ENCODE data around the gene SRCAP. TPM values are rescaled to one million over a fixed set of nuclear protein-coding genes. Genes with fewer than 3 reads are reported as not detected.

The SRCAP gene
- total and polyA plus RNA-seq, 2 experiments from 2014 or later = 15.3 to 33.6 TPM

DNA sequence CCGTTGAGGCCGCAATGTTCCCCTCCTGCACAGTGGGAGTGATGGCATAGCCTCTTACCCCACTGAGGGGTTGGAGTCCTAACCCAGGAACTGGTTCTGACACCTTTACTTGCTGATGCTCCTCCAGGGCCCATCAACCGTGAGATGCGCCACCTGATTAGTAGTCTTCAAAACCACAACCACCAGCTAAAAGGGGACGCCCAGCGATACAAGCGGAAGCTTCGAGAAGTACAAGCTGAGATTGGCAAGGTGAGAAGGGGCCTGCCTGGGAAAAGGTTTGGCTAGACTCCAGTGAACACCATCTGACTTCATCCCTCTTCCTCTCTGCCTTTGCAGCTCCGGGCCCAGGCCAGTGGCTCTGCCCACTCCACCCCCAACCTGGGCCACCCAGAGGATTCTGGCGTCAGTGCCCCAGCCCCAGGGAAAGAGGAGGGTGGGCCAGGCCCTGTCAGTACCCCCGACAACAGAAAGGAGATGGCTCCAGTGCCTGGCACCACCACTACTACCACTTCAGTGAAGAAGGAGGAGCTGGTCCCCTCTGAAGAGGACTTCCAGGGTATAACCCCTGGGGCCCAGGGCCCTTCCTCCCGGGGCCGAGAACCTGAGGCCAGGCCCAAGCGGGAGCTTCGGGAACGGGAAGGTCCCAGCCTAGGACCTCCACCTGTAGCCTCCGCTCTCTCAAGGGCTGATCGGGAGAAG, 68.9 kb downstream of the SRCAP start:
- Histone ChIP-seq H3K9me2 (replicated peaks; ENCODE audit: insufficient read depth) (no peaks in the 10 kb centered on the region), H3K4me1 (ENCODE audit: insufficient read depth) (peaks cover 9% of the 10 kb centered on the region), H3K27ac (no peak overlapping the region), H3K9me3 (ENCODE audit: low read depth) (no peaks in the 10 kb centered on the region), H3K36me3 (replicated peaks; ENCODE audit: insufficient read depth, low read depth) (no peaks in the 10 kb centered on the region), H3K4me2 (no peak overlapping the region), H4K20me1 (ENCODE audit: insufficient read depth, poor library complexity, severe bottlenecking) (no peaks in the 10 kb centered on the region), H3K27me3 (no peaks in the 10 kb centered on the region), H3K79me2 (peaks cover 22% of the 10 kb centered on the region), H2AFZ (no peak overlapping the region), H3K4me3 (no peak overlapping the region)
- 96% methylated on average over 18 of the region's 18 CpGs for WGBS (ENCODE audit: low lambda C conversion rate, missing lambda C conversion rate)
- TF ChIP-seq EZH2 (IDR thresholded peaks at IDR 0.05; ENCODE audit: borderline replicate concordance) (no peak), EZH2phosphoT487 (IDR thresholded peaks at IDR 0.05; ENCODE audit: low read depth, severe bottlenecking, unreplicated experiment) (no peak), CTCF (IDR thresholded peaks at IDR 0.05; ENCODE audit: poor library complexity) (no peak)
- DNase-seq (ENCODE audit: low spot score) = no peak

DNA sequence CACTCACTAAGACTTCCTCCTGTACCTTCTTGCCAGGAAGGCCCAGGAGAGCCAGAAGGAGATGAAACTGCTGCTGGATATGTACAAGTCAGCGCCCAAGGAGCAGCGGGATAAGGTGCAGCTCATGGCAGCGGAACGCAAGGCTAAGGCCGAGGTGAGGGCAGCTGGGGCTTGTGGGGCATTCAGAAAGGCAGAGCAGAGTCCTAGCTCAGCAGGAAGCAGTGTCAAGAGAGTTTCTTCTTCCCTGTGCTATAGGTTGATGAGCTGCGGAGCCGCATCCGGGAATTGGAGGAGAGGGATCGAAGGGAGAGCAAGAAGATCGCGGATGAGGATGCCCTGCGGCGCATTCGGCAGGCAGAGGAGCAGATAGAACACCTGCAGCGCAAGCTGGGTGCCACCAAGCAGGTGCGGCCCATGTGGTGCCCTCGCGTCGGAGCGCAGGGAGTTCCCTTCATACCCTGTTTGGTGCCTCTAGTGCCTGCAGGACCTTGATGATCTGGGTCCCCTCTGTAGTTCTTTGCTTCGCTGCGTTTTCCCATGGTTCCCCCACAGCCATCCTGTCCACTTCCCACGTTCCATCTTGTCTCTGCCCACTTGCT, 69.7 kb downstream of the SRCAP start:
- peaks cover 14% of the 10 kb centered on the region for H3K79me2 ChIP-seq
- no peaks in the 10 kb centered on the region for H4K20me1 ChIP-seq (ENCODE audit: insufficient read depth, poor library complexity, severe bottlenecking)
- no peak overlapping the region for H3K4me2 ChIP-seq
- H3K9me3 ChIP-seq (ENCODE audit: low read depth) = no peaks in the 10 kb centered on the region
- H3K36me3 ChIP-seq (replicated peaks; ENCODE audit: insufficient read depth, low read depth) = no peaks in the 10 kb centered on the region
- no peaks in the 10 kb centered on the region for H3K27me3 ChIP-seq
- no peak for DNase-seq (ENCODE audit: low spot score)
- H3K4me3 ChIP-seq = no peak overlapping the region
- peaks cover 1% of the 10 kb centered on the region for H3K4me1 ChIP-seq (ENCODE audit: insufficient read depth)
- TF ChIP-seq CTCF (IDR thresholded peaks at IDR 0.05; ENCODE audit: poor library complexity) = no peak
- TF ChIP-seq EZH2phosphoT487 (IDR thresholded peaks at IDR 0.05; ENCODE audit: low read depth, severe bottlenecking, unreplicated experiment) = no peak
- no peak for TF ChIP-seq EZH2 (IDR thresholded peaks at IDR 0.05; ENCODE audit: borderline replicate concordance)
- no peak overlapping the region for H2AFZ ChIP-seq
- 98% methylated on average over 22 of the region's 23 CpGs for WGBS (ENCODE audit: low lambda C conversion rate, missing lambda C conversion rate)
- no peaks in the 10 kb centered on the region for H3K9me2 ChIP-seq (replicated peaks; ENCODE audit: insufficient read depth)
- H3K27ac ChIP-seq = no peak overlapping the region

DNA sequence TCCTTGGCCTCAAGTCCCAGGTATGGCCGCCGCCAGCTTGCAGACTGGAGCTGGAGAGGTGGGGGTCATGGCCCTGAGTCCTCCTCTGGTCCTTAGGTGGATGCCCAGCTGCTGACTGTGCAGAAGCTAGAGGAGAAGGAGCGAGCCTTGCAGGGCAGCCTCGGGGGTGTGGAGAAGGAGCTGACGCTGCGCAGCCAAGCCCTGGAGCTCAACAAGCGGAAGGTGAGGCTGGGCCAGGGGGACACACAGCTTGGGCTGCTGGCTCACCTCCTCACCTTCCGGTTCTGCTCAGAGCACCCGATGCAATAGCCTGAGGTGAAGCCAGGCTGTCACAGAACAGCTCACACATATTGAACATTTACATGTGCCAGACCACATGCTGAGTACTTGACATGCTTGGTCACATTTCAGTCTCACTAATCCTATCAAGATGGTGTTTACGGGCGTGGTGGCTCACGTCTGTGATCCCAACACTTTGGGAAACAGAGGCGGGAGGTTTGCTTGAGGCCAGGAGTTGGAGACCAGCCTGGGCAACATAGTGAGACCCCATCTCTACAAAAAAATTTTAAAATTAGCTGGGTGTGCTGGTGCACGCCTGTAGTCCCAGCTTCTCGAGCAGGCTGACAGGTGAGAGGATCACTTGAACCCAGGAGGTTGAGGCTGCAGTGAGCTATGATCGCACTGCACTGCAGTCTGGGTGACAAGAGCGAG, 70.6 kb downstream of the SRCAP start:
- Histone ChIP-seq H3K27ac (no peak overlapping the region), H3K9me3 (ENCODE audit: low read depth) (no peaks in the 10 kb centered on the region), H3K4me2 (no peak overlapping the region), H4K20me1 (ENCODE audit: insufficient read depth, poor library complexity, severe bottlenecking) (no peaks in the 10 kb centered on the region), H3K4me1 (ENCODE audit: insufficient read depth) (no peaks in the 10 kb centered on the region), H3K9me2 (replicated peaks; ENCODE audit: insufficient read depth) (no peaks in the 10 kb centered on the region), H3K27me3 (no peaks in the 10 kb centered on the region), H2AFZ (no peak overlapping the region), H3K4me3 (no peak overlapping the region), H3K36me3 (replicated peaks; ENCODE audit: insufficient read depth, low read depth) (no peaks in the 10 kb centered on the region), H3K79me2 (peaks cover 6% of the 10 kb centered on the region)
- TF ChIP-seq EZH2phosphoT487 (IDR thresholded peaks at IDR 0.05; ENCODE audit: low read depth, severe bottlenecking, unreplicated experiment) (no peak), EZH2 (IDR thresholded peaks at IDR 0.05; ENCODE audit: borderline replicate concordance) (no peak), CTCF (IDR thresholded peaks at IDR 0.05; ENCODE audit: poor library complexity) (no peak)
- WGBS (ENCODE audit: low lambda C conversion rate, missing lambda C conversion rate) = 97% methylated on average over 17 of the region's 17 CpGs
- DNase-seq (ENCODE audit: low spot score) = no peak

All from hepatocyte (in vitro differentiated cells).